ENCODE results near the gene PLCB4.

DNA sequence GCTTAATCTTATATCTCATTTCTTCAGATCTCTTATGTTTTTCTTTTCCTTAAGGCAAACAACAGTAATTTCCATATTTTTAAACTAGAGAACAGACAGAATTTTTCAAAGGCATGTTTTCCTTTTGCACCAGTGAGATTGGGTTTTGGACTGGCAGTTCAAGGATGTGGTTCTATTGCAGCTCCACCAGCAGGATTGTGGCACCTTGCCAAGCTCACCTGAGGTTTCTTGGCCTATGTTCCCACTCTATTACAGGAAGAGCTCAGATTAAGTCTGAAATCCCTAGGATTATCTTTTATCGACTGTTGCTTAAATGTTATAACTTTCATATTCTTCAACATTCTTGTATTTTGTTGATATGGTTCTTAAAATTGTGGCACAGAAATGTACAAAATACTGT, 218.9 kb downstream of the PLCB4 start:
- TF ChIP-seq, protein P1, sequence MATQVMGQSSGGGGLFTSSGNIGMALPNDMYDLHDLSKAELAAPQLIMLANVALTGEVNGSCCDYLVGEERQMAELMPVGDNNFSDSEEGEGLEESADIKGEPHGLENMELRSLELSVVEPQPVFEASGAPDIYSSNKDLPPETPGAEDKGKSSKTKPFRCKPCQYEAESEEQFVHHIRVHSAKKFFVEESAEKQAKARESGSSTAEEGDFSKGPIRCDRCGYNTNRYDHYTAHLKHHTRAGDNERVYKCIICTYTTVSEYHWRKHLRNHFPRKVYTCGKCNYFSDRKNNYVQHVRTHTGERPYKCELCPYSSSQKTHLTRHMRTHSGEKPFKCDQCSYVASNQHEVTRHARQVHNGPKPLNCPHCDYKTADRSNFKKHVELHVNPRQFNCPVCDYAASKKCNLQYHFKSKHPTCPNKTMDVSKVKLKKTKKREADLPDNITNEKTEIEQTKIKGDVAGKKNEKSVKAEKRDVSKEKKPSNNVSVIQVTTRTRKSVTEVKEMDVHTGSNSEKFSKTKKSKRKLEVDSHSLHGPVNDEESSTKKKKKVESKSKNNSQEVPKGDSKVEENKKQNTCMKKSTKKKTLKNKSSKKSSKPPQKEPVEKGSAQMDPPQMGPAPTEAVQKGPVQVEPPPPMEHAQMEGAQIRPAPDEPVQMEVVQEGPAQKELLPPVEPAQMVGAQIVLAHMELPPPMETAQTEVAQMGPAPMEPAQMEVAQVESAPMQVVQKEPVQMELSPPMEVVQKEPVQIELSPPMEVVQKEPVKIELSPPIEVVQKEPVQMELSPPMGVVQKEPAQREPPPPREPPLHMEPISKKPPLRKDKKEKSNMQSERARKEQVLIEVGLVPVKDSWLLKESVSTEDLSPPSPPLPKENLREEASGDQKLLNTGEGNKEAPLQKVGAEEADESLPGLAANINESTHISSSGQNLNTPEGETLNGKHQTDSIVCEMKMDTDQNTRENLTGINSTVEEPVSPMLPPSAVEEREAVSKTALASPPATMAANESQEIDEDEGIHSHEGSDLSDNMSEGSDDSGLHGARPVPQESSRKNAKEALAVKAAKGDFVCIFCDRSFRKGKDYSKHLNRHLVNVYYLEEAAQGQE (IDR thresholded peaks at IDR 0.05; ENCODE audit: insufficient replicate concordance, low read depth), result no peak
- TF ChIP-seq, protein P2, sequence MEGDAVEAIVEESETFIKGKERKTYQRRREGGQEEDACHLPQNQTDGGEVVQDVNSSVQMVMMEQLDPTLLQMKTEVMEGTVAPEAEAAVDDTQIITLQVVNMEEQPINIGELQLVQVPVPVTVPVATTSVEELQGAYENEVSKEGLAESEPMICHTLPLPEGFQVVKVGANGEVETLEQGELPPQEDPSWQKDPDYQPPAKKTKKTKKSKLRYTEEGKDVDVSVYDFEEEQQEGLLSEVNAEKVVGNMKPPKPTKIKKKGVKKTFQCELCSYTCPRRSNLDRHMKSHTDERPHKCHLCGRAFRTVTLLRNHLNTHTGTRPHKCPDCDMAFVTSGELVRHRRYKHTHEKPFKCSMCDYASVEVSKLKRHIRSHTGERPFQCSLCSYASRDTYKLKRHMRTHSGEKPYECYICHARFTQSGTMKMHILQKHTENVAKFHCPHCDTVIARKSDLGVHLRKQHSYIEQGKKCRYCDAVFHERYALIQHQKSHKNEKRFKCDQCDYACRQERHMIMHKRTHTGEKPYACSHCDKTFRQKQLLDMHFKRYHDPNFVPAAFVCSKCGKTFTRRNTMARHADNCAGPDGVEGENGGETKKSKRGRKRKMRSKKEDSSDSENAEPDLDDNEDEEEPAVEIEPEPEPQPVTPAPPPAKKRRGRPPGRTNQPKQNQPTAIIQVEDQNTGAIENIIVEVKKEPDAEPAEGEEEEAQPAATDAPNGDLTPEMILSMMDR (IDR thresholded peaks at IDR 0.05; ENCODE audit: insufficient read depth, low read length), result no peak
- no peak for TF ChIP-seq POLR2AphosphoS5 (IDR thresholded peaks at IDR 0.05; ENCODE audit: low read depth)
- TF ChIP-seq GABPA (IDR thresholded peaks at IDR 0.05; ENCODE audit: low read depth), result no peak
